PC-9 (cell line): ENCODE data around the gene CTPS2.

Source experiments
- CTCF ChIP-seq: fragments of 200-600 bp; sonication (generic); conservative IDR thresholded peaks from 2 replicates; pipeline ENCODE4 v1.6.1; 2017; ENCODE audit warnings: mixed run types, antibody characterized with exemption, mild to moderate bottlenecking, moderate library complexity
- EZH2 ChIP-seq: fragments of 200-600 bp; sonication (generic); IDR thresholded peaks from 2 replicates; pipeline ENCODE4 v1.8.0; 2017; ENCODE audit warnings: antibody characterized with exemption, low read depth

- TF ChIP-seq EZH2 (no peak), CTCF (no peak)
Observed at GRCh38 chrX:16702700-16703599, 9.5 kb downstream of the CTPS2 start.
